Spleen (tissue), 11 donors: ENCODE data around the gene APEH. TPM values are rescaled to one million over a fixed set of nuclear protein-coding genes. Genes with fewer than 3 reads are reported as not detected.

Source experiments
- DNase-seq: peaks from one replicate; pipeline ENCODE4 v3.0.0-alpha.2; 2020
- H3K27ac ChIP-seq, 8 donors: fragments of 200-600 bp; sonication (generic) in 7 of 8; 1 replicate in 4 of 8; 2 replicates in 4 of 8; pipeline versions ENCODE4 v1.5.0 to v1.8.0; 2016 to 2021; ENCODE audit warnings: inconsistent platforms in 4 of 8, mild to moderate bottlenecking in 4 of 8, moderate library complexity in 1 of 8
- H3K27me3 ChIP-seq, 7 donors: fragments of 200-600 bp; sonication (generic) in 6 of 7; replicated peaks in 1 of 7; 1 replicate in 4 of 7; 2 replicates in 3 of 7; pipeline versions ENCODE4 v1.5.0 to v1.8.0; 2016 to 2021; ENCODE audit warnings: inconsistent platforms in 3 of 7, mild to moderate bottlenecking in 1 of 7
- H3K36me3 ChIP-seq, 6 donors: fragments of 200-600 bp; sonication (generic) in 5 of 6; 1 replicate in 4 of 6; 2 replicates in 2 of 6; pipeline versions ENCODE4 v1.5.0 to v1.8.0; 2016 to 2021; ENCODE audit warnings: inconsistent platforms in 2 of 6
- H3K4me1 ChIP-seq, 6 donors: fragments of 200-600 bp; sonication (generic) in 5 of 6; 1 replicate in 3 of 6; 2 replicates in 3 of 6; pipeline versions ENCODE4 v1.5.0 to v1.8.0; 2016 to 2021; ENCODE audit warnings: inconsistent platforms in 3 of 6
- H3K4me3 ChIP-seq, 8 donors: fragments of 200-600 bp; sonication (generic) in 7 of 8; 1 replicate in 4 of 8; 2 replicates in 4 of 8; pipeline versions ENCODE4 v1.5.0 to v1.8.0; 2016 to 2021; ENCODE audit warnings: inconsistent platforms in 4 of 8, mild to moderate bottlenecking in 4 of 8, moderate library complexity in 2 of 8
- H3K9me3 ChIP-seq, 8 donors: fragments of 200-600 bp; sonication (generic) in 7 of 8; 1 replicate in 4 of 8; 2 replicates in 4 of 8; pipeline versions ENCODE4 v1.5.0 to v1.8.0; 2016 to 2021; ENCODE audit warnings: inconsistent platforms in 4 of 8
- CTCF ChIP-seq, 11 experiments: fragments of 200-600 bp in 7 of 11; fragments of 450-650 bp in 4 of 11; sonication (generic) in 4 of 11; IDR thresholded peaks in 8 of 11; conservative IDR thresholded peaks in 3 of 11; 1 replicate in 7 of 11; 2 replicates in 4 of 11; pipeline versions ENCODE4 v1.4.0 to v1.8.0; 2016 to 2021; ENCODE audit warnings: antibody characterized with exemption in 11 of 11, inconsistent platforms in 4 of 11, mild to moderate bottlenecking in 1 of 11
- POLR2A ChIP-seq, 3 donors: fragments of 450-650 bp; IDR thresholded peaks; one replicate each; pipeline ENCODE4 v1.5.1; 2017; ENCODE audit warnings: antibody characterized with exemption in 3 of 3, mild to moderate bottlenecking in 1 of 3
- POLR2AphosphoS5 ChIP-seq, 3 donors: sonication (generic); formaldehyde crosslinking; IDR thresholded peaks; one replicate each; pipeline ENCODE4 v1.5.1; 2017; ENCODE audit warnings: antibody characterized with exemption in 3 of 3
- WGBS, 5 donors: extraction: QIAGEN DNeasy Blood & Tissue Kit in 3 of 5; methylation state at CpG; one replicate each; pipeline versions ENCODE4 v1.1.5 to v1.1.7; 2013 to 2018; 5-methylcytosine and 5-hydroxymethylcytosine counted together
- intact Hi-C: fragments of 100-400 bp; cut with DNase I; formaldehyde crosslinking; loops from one replicate; pipeline ENCODE4 v1.15.0; 2023; ENCODE audit warnings: low total_unique reads
- polyA plus RNA-seq, 3 donors: library from polyadenylated mRNA; stranded (reverse); fragments of 200-250 nt; gene quantifications; one replicate each; pipeline ENCODE4 v1.2.1, GENCODE V29; 2013
- total RNA-seq, 7 donors: library from RNA; depleted of rRNA in 3 of 7; stranded (reverse); fragments of >200 nt in 3 of 7; fragmentation: NEBNext Ultra II Directional in 4 of 7; extraction: Animal tissue kit (Norgen Biotek cat#: 25700) in 4 of 7; gene quantifications; one replicate each; pipeline versions ENCODE4 v1.1.0 to v1.2.1, GENCODE V29; 2016 to 2021
- donor health status: healthy with polysubstance abuse.
- donor health status: DM: no; HTN: no; CAD: no; lungs with moderate emphysema.
- donor health status: DM: no; HTN: no; CAD: no.
- donor health status: Bipolar disorder and iron deficiency.
- donor health status: healthy.
- donor health status: DM: no; HTN: no; CAD: no.
- donor health status: DM: yes; HTN: yes; CAD: no.

APEH gene
- total and polyA plus RNA-seq, 10 donors = 29.6 to 89.5 (median 66.2) TPM

DNA sequence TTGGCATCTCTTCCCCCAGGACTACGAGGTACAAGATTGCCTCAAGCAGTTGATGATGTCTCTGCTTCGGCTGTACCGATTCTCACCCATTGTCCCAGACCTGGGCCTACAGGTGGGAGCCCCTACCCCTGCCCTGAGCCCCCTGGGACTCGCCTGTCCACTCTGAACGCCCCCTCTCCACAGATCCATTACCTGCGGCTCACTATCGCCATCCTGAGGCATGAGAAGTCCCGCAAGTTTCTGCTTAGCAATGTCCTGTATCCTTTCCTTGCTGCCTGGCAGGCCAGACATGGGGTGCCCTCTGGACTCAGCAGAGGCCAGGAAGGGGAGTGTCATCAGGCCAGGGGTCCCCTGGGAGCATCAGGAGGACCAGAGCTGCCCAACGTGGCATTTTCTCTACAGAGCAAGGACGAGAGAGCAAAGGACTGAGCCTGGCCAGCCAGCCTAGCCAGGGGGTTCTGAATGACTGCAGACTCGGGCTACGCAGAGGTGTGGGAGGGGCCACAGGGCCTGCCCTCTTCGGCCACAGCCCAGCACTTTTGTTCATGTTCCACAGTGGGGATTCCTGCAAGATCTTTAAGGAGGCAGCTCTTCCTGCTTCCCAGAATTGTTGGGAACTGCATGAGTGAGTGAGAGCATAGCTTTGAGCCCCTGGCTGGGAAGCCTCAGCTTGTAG lies 26.4 kb downstream of the APEH start:
- H3K9me3 ChIP-seq = no peaks in the 10 kb centered on the region
- WGBS, 5 donors = 77 to 91% (median 89%) methylated on average over 10 to 13 of the region's 13 CpGs
- no peak overlapping the region for H3K4me3 ChIP-seq
- DNase-seq = no peak
- intact Hi-C loops = loop anchor here (5.0 kb wide), 1 partner anchor 142 kb away; no protein-coding TSS in a partner anchor
- peaks cover 0 to 90% (median 65%) of the 10 kb centered on the region in 6 donors for H3K36me3 ChIP-seq
- H3K4me1 ChIP-seq = peaks cover 0 to 23% (median 5%) of the 10 kb centered on the region in 6 donors
- TF ChIP-seq POLR2AphosphoS5 (IDR thresholded peaks at IDR 0.05) = no peak
- H3K27me3 ChIP-seq = no peaks in the 10 kb centered on the region
- H3K27ac ChIP-seq = no peak overlapping the region

- Histone ChIP-seq H3K4me1 (peaks cover 0 to 32% (median 8%) of the 10 kb centered on the region in 6 donors), H3K27ac (no peak overlapping the region), H3K27me3 (no peaks in the 10 kb centered on the region), H3K4me3 (no peak overlapping the region), H3K36me3 (peaks cover 0 to 100% (median 73%) of the 10 kb centered on the region in 6 donors), H3K9me3 (no peaks in the 10 kb centered on the region)
- WGBS, 5 donors = 88 to 93% (median 89%) methylated on average over 20 to 21 of the region's 21 CpGs
- no peak for DNase-seq
- intact Hi-C loops = loop anchor here (5.0 kb wide), 1 partner anchor 141 kb away; no protein-coding TSS in a partner anchor
- TF ChIP-seq POLR2AphosphoS5 (IDR thresholded peaks at IDR 0.05) (peak in 1 of 3 donors; percentile 41), POLR2A (IDR thresholded peaks at IDR 0.05) (no peak), CTCF (IDR thresholded peaks at IDR 0.05 in 8 of 11, conservative IDR thresholded peaks at IDR 0.05 in 3 of 11) (peak in 4 of 11 experiments; percentile 11 to 32 (median 28))
These were observed 27.4 kb downstream of the APEH start for GRCh38 chr3:49701388-49702077.

DNA sequence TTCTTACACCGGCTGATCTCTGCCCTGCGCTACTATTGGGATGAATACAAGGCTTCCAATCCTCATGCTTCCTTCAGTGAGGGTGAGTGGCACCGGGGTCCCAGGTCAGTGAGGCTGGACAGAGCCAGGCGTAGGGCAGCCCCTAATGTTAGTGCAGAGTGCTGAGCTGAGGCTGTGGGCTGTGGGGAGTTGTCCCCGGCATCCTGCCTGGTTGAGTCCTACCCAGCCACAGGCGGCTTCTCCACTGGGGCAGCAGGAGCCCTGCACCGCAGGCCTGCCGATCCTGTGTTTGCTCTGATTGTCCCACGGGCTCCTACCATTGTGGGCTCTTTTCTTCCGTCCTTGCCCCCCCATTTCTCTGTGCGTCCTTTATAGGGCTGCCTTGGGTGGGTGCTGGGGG lies 28.5 kb downstream of the APEH start:
- Histone ChIP-seq H3K4me1 (peaks cover 0 to 38% (median 9%) of the 10 kb centered on the region in 6 donors), H3K9me3 (no peaks in the 10 kb centered on the region), H3K27ac (no peak overlapping the region), H3K4me3 (no peak overlapping the region), H3K36me3 (peaks cover 0 to 99% (median 73%) of the 10 kb centered on the region in 6 donors), H3K27me3 (no peaks in the 10 kb centered on the region)
- DNase-seq = no peak
- no peak for TF ChIP-seq CTCF (IDR thresholded peaks at IDR 0.05 in 8 of 11, conservative IDR thresholded peaks at IDR 0.05 in 3 of 11)
- TF ChIP-seq POLR2A (IDR thresholded peaks at IDR 0.05) = no peak
- no peak for TF ChIP-seq POLR2AphosphoS5 (IDR thresholded peaks at IDR 0.05)
- WGBS, 5 donors = 91 to 94% (median 92%) methylated on average over 8 to 11 of the region's 11 CpGs
- intact Hi-C loops = loop anchor here (5.0 kb wide), 1 partner anchor 140 kb away; no protein-coding TSS in a partner anchor

DNA sequence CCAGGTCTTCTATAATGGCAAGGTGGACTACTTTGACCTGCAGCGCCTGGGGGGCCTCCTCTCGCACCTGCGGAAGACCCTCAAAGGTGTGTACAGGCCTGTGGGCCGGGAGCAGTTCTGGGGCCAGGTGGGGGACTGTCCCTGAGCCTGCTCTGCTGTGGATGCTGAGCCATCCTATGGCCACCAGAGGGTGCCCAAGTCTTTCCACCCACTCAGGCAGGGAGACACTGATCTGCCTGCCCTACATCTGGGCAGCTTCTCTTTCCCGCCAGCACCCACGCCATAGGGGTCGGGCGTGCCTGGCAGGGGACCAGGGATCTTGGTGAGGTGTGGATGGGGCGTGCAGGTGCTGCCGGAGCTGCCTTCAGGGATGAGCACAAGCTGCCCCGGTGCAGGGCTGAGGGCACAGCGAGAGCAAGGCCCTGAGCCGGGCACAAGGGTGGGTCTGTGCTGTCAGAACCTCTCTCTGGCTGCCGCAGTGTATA lies 29.3 kb downstream of the APEH start:
- H3K4me1 ChIP-seq = peaks cover 0 to 38% (median 9%) of the 10 kb centered on the region in 6 donors
- 59 to 66% (median 63%) methylated on average over 10 to 14 of the region's 14 CpGs for WGBS, 5 donors
- H3K27me3 ChIP-seq = no peaks in the 10 kb centered on the region
- intact Hi-C loops = loop anchor here (5.0 kb wide), 1 partner anchor 139 kb away; no protein-coding TSS in a partner anchor
- peaks cover 0 to 98% (median 67%) of the 10 kb centered on the region in 6 donors for H3K36me3 ChIP-seq
- no peak overlapping the region for H3K4me3 ChIP-seq
- TF ChIP-seq CTCF (IDR thresholded peaks at IDR 0.05 in 8 of 11, conservative IDR thresholded peaks at IDR 0.05 in 3 of 11) = peak; percentile 71 to 95 (median 86)
- no peak for TF ChIP-seq POLR2A (IDR thresholded peaks at IDR 0.05)
- peak; percentile 48 to 56 (median 54) for TF ChIP-seq POLR2AphosphoS5 (IDR thresholded peaks at IDR 0.05)
- no peaks in the 10 kb centered on the region for H3K9me3 ChIP-seq
- peak; percentile 87 for DNase-seq
- H3K27ac ChIP-seq = peak overlapping the region in 2 of 8 donors; percentile 31 to 46
